Neural cell (in vitro differentiated cells): Measurements from ENCODE around the gene DCAF8L1.
"Not testable (repeated sequence)": the region's sequence is repeated elsewhere in the genome, so short reads cannot be mapped to it uniquely, and the experiment has no call there.

Experiments used
- EP300 ChIP-seq: fragments of 450-650 bp; conservative IDR thresholded peaks from 2 replicates; pipeline ENCODE4 v1.6.1; 2014; ENCODE audit warnings: antibody characterized with exemption, mild to moderate bottlenecking, moderate library complexity; ENCODE audit not compliant: poor library complexity, severe bottlenecking
- EZH2 ChIP-seq: fragments of 200-600, 300-800 bp; shearing (Covaris generic), sonication (generic); IDR thresholded peaks from 2 replicates; pipeline ENCODE4 v1.6.1; 2014; ENCODE audit warnings: antibody characterized with exemption, low read length, borderline replicate concordance, mild to moderate bottlenecking; ENCODE audit not compliant: insufficient read depth, poor library complexity, severe bottlenecking
- MXI1 ChIP-seq: fragments of 450-650 bp; conservative IDR thresholded peaks from 2 replicates; pipeline ENCODE4 v1.6.1; 2014; ENCODE audit warnings: antibody characterized with exemption, mild to moderate bottlenecking; ENCODE audit not compliant: poor library complexity, severe bottlenecking
- POLR2AphosphoS5 ChIP-seq: IDR thresholded peaks from 2 replicates; pipeline ENCODE4 v1.6.1; 2012
- RAD21 ChIP-seq: fragments of 450-650 bp; conservative IDR thresholded peaks from 2 replicates; pipeline ENCODE4 v1.6.1; 2014; ENCODE audit warnings: antibody characterized with exemption, mild to moderate bottlenecking, moderate library complexity
- SMC3 ChIP-seq: fragments of 450-650 bp; conservative IDR thresholded peaks from 2 replicates; pipeline ENCODE4 v1.6.1; 2014; ENCODE audit warnings: antibody characterized with exemption, mild to moderate bottlenecking, moderate library complexity; ENCODE audit not compliant: poor library complexity
- TAF1 ChIP-seq: IDR thresholded peaks from 2 replicates; pipeline ENCODE4 v1.6.1; 2012; ENCODE audit warnings: low read depth
- TF ChIP-seq, protein P1 (sequence below): fragments of 450-650 bp; IDR thresholded peaks from 2 replicates; pipeline ENCODE4 v1.5.1; 2014; ENCODE audit warnings: antibody characterized with exemption, mild to moderate bottlenecking, moderate library complexity; ENCODE audit not compliant: poor library complexity, severe bottlenecking
- TF ChIP-seq, protein P2 (sequence below): IDR thresholded peaks from 2 replicates; pipeline ENCODE4 v1.6.1; 2012; ENCODE audit warnings: borderline replicate concordance

DNA sequence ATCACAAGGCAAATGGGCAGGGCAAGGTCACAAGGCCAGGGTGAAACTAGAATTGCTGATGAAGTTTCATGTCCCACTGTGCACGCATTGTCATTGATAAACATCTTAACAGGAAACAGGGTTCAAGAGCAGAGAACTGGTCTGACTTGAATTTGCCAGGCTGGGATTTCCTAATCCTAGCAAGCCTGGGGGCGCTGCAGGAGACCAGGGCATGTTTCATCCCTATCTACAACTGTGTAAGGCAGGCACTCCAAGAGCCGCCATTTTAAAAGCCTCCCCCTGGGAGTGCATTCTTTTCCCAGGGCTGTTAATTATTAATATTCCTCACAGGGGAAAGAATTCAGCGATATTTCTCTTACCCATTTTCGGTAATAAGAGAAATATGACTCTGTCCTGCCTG is 15.9 kb downstream of the DCAF8L1 start:
- TF ChIP-seq EP300, POLR2AphosphoS5, EZH2, MXI1, SMC3, RAD21, TAF1: not testable (repeated sequence)
- TF ChIP-seq, protein P1, sequence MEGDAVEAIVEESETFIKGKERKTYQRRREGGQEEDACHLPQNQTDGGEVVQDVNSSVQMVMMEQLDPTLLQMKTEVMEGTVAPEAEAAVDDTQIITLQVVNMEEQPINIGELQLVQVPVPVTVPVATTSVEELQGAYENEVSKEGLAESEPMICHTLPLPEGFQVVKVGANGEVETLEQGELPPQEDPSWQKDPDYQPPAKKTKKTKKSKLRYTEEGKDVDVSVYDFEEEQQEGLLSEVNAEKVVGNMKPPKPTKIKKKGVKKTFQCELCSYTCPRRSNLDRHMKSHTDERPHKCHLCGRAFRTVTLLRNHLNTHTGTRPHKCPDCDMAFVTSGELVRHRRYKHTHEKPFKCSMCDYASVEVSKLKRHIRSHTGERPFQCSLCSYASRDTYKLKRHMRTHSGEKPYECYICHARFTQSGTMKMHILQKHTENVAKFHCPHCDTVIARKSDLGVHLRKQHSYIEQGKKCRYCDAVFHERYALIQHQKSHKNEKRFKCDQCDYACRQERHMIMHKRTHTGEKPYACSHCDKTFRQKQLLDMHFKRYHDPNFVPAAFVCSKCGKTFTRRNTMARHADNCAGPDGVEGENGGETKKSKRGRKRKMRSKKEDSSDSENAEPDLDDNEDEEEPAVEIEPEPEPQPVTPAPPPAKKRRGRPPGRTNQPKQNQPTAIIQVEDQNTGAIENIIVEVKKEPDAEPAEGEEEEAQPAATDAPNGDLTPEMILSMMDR: not testable (repeated sequence)
- TF ChIP-seq, protein P2, sequence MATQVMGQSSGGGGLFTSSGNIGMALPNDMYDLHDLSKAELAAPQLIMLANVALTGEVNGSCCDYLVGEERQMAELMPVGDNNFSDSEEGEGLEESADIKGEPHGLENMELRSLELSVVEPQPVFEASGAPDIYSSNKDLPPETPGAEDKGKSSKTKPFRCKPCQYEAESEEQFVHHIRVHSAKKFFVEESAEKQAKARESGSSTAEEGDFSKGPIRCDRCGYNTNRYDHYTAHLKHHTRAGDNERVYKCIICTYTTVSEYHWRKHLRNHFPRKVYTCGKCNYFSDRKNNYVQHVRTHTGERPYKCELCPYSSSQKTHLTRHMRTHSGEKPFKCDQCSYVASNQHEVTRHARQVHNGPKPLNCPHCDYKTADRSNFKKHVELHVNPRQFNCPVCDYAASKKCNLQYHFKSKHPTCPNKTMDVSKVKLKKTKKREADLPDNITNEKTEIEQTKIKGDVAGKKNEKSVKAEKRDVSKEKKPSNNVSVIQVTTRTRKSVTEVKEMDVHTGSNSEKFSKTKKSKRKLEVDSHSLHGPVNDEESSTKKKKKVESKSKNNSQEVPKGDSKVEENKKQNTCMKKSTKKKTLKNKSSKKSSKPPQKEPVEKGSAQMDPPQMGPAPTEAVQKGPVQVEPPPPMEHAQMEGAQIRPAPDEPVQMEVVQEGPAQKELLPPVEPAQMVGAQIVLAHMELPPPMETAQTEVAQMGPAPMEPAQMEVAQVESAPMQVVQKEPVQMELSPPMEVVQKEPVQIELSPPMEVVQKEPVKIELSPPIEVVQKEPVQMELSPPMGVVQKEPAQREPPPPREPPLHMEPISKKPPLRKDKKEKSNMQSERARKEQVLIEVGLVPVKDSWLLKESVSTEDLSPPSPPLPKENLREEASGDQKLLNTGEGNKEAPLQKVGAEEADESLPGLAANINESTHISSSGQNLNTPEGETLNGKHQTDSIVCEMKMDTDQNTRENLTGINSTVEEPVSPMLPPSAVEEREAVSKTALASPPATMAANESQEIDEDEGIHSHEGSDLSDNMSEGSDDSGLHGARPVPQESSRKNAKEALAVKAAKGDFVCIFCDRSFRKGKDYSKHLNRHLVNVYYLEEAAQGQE: not testable (repeated sequence)
